Heart left ventricle (tissue), 16 donors: ENCODE results near the gene CENPV. TPM values are rescaled to one million over a fixed set of nuclear protein-coding genes. Genes with fewer than 3 reads are reported as not detected.
"Not testable (repeated sequence)": the region's sequence is repeated elsewhere in the genome, so short reads cannot be mapped to it uniquely, and the experiment has no call there.

Experiments
- ATAC-seq, 4 donors: fragments of 200-7000 bp; cut with Tn5 transposase; one replicate each; pipeline ENCODE4 v1.9.1; 2020 to 2022; ENCODE audit warnings: moderate library complexity in 4 of 4, mild to moderate bottlenecking in 3 of 4, moderate number of reproducible peaks in 1 of 4
- DNase-seq, 5 donors: peaks; one replicate each; pipeline ENCODE4 v3.0.0-alpha.2; 2020
- H3K27ac ChIP-seq, 12 donors: fragments of 200-600 bp; sonication (generic) in 4 of 12; one replicate each; pipeline versions ENCODE4 v1.5.0 to v1.8.0; 2016 to 2022; ENCODE audit warnings: mild to moderate bottlenecking in 2 of 12
- H3K27me3 ChIP-seq, 9 donors: fragments of 200-600 bp; sonication (generic) in 2 of 9; one replicate each; pipeline versions ENCODE4 v1.5.1 to v1.8.0; 2016 to 2022; ENCODE audit warnings: mild to moderate bottlenecking in 3 of 9
- H3K36me3 ChIP-seq, 9 donors: fragments of 200-600 bp; sonication (generic) in 2 of 9; one replicate each; pipeline versions ENCODE4 v1.5.0 to v1.8.0; 2018 to 2022; ENCODE audit warnings: mild to moderate bottlenecking in 2 of 9
- H3K4me1 ChIP-seq, 12 donors: fragments of 200-600 bp; sonication (generic) in 4 of 12; one replicate each; pipeline versions ENCODE4 v1.5.0 to v1.8.0; 2016 to 2022; ENCODE audit warnings: mild to moderate bottlenecking in 3 of 12
- H3K4me3 ChIP-seq, 12 donors: fragments of 200-600 bp; sonication (generic) in 4 of 12; one replicate each; pipeline versions ENCODE4 v1.5.0 to v1.8.0; 2017 to 2022; ENCODE audit warnings: mild to moderate bottlenecking in 9 of 12, moderate library complexity in 4 of 12
- H3K9me3 ChIP-seq, 12 donors: fragments of 200-600 bp; sonication (generic) in 4 of 12; one replicate each; pipeline versions ENCODE4 v1.5.0 to v1.8.0; 2016 to 2022; ENCODE audit warnings: mild to moderate bottlenecking in 1 of 12
- POLR2A ChIP-seq, 2 donors: fragments of 450-650 bp; IDR thresholded peaks; one replicate each; pipeline ENCODE4 v1.6.1; 2017; ENCODE audit warnings: antibody characterized with exemption in 2 of 2, mild to moderate bottlenecking in 2 of 2, moderate library complexity in 2 of 2
- WGBS, 4 donors: extraction: QIAGEN DNeasy Blood & Tissue Kit in 2 of 4; methylation state at CpG; one replicate each; pipeline versions ENCODE4 v1.1.5 to v1.1.7; 2013 to 2018; 5-methylcytosine and 5-hydroxymethylcytosine counted together
- intact Hi-C, 10 donors: fragments of 100-400 bp; cut with DNase I; formaldehyde crosslinking; loops; one replicate each; pipeline versions ENCODE4 v1.11.1 to v1.14.2; 2022
- polyA plus RNA-seq, 2 donors: library from polyadenylated mRNA; stranded (reverse); fragments of 200-250 nt; gene quantifications; one replicate each; pipeline ENCODE4 v1.2.3, GENCODE V29; 2013
- total RNA-seq, 9 donors: library from RNA; depleted of rRNA in 2 of 9; stranded (reverse); fragments of >200 nt in 2 of 9; fragmentation: NEBNext Ultra II Directional in 3 of 9; extraction: Animal tissue kit (Norgen Biotek cat#: 25700) in 3 of 9; gene quantifications; one replicate each; pipeline versions ENCODE4 v1.1.0 to v1.2.4, GENCODE V29; 2016 to 2023
- TF ChIP-seq, protein P1 (sequence below), 12 donors: fragments of 200-600 bp; sonication (generic) in 4 of 12; IDR thresholded peaks; one replicate each; pipeline versions ENCODE4 v1.5.0 to v1.8.0; 2018 to 2022; ENCODE audit warnings: antibody characterized with exemption in 12 of 12, mild to moderate bottlenecking in 5 of 12
- donor health status: ischemic (EF 13 %, LVEDD 7.1; RV severe dilation, severe dysfunction).
- donor health status: healthy with polysubstance abuse.
- donor health status: DM: no; HTN: yes; CAD: no.
- donor health status: DM: no; HTN: no; CAD: no.
- donor health status: ischemic (EF 25% LVEDD 6.9; RV normal size, moderate dysfunction).
- donor health status: ischemic (EF 25% LVEDD 5.7; RV mildly dilated, moderate dysfunction).
- donor health status: healthy.
- donor health status: DM: yes; HTN: yes; CAD: no.
- donor health status: ischemic (EF 35%, LVEDD 5.7; RV mildly dilated, moderate dysfunction).
- donor health status: nonischemic (EF 11% LVEDD 7.7; RV severe dilation, severe dysfunction).
- donor health status: DM: yes; HTN: yes; CAD: no.
- donor health status: PGD.
- donor health status: ischemic (EF 29% LVEDD 5.4; RV normal size, mild dysfunction).
- donor health status: nonischemic (EF 23%, LVEDD 6.1; RV moderate dilation, normal function).

Gene CENPV
- total and polyA plus RNA-seq, 11 donors: 9.1 to 18.7 (median 11.5) TPM

DNA sequence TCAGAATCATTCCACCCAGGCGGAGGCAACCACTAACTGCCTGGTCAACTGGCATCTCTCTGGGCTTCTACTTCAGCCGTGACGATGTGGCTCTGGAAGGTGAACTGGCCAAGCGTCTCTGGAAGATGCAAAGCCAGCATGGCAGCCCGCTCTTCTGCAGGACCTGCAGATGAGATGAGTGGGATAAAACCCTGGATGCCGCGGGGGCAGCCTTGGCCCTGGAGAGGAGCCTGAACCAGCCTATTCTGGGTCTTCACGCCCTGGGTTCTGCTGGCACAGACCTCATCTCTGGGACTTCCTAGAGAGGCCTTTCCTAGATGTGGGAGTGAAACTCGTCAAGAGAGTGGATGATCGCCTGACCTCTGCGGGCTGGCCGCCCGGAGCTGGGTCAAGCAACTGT is 38.2 kb upstream of the CENPV start:
- no peak for DNase-seq
- ATAC-seq: no peak
- 95 to 97% (median 96%) methylated on average over 13 of the region's 13 CpGs for WGBS, 4 donors
- Histone ChIP-seq H3K27ac (no peak overlapping the region), H3K4me1 (peaks cover 0 to 11% (median 5%) of the 10 kb centered on the region in 12 donors), H3K36me3 (no peaks in the 10 kb centered on the region), H3K9me3 (no peaks in the 10 kb centered on the region), H3K27me3 (no peaks in the 10 kb centered on the region), H3K4me3 (no peak overlapping the region)
- intact Hi-C loops: no loop called here
- TF ChIP-seq POLR2A (IDR thresholded peaks at IDR 0.05): no peak
- TF ChIP-seq, protein P1, sequence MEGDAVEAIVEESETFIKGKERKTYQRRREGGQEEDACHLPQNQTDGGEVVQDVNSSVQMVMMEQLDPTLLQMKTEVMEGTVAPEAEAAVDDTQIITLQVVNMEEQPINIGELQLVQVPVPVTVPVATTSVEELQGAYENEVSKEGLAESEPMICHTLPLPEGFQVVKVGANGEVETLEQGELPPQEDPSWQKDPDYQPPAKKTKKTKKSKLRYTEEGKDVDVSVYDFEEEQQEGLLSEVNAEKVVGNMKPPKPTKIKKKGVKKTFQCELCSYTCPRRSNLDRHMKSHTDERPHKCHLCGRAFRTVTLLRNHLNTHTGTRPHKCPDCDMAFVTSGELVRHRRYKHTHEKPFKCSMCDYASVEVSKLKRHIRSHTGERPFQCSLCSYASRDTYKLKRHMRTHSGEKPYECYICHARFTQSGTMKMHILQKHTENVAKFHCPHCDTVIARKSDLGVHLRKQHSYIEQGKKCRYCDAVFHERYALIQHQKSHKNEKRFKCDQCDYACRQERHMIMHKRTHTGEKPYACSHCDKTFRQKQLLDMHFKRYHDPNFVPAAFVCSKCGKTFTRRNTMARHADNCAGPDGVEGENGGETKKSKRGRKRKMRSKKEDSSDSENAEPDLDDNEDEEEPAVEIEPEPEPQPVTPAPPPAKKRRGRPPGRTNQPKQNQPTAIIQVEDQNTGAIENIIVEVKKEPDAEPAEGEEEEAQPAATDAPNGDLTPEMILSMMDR (IDR thresholded peaks at IDR 0.05): no peak

DNA sequence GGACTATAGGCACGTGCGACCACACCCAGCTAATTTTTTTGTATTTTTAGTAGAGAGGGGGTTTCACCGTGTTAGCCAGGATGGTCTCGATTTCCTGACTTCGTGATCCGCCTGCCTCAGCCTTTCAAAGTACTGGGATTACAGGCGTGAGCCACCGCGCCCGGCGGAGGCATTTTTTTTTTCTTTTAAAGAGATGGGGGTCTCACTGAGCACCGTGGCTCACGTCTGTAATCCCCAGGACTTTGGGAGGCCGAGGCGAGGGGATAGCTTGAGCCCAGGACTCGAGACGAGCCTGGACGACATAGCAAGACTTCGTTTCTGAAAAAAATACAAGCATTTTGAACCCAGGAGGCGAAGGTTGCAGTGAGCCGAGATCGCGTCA is 32.8 kb upstream of the CENPV start:
- H3K9me3 ChIP-seq, H3K27me3 ChIP-seq, DNase-seq: not testable (repeated sequence)
- peaks cover 0 to 25% (median 19%) of the 10 kb centered on the region in 9 donors for H3K36me3 ChIP-seq
- peak in 1 of 4 donors; percentile 8 for ATAC-seq
- H3K4me3 ChIP-seq: peak overlapping the region in 11 of 12 donors; percentile 31 to 61 (median 56)
- H3K4me1 ChIP-seq: peaks cover 10 to 40% (median 27%) of the 10 kb centered on the region in 12 donors
- 47 to 63% (median 48%) methylated on average over 23 of the region's 23 CpGs for WGBS, 4 donors
- intact Hi-C loops: loop anchor here in 5 of 10 donors (2.0 to 10.0 kb wide), 5 partner anchors 29 to 137 kb away; partner anchors contain the start of gene TRPV2 (in 1 of the 5)
- peak overlapping the region in 5 of 12 donors; percentile 33 to 64 (median 54) for H3K27ac ChIP-seq

GRCh38 chr17:16384557-16384956 is 31.3 kb upstream of the CENPV start:
- DNase-seq (no peak), ATAC-seq (no peak)
- TF ChIP-seq, protein P1 (IDR thresholded peaks at IDR 0.05): no peak
- no peak for TF ChIP-seq POLR2A (IDR thresholded peaks at IDR 0.05)
- 79 to 83% (median 80%) methylated on average over 5 of the region's 5 CpGs for WGBS, 4 donors
- intact Hi-C loops: loop anchor here in 5 of 10 donors (5.0 to 10.0 kb wide), 3 partner anchors 33 to 60 kb away; partner anchors contain the start of gene TRPV2 (in 2 of the 5)
- no peak overlapping the region for H3K27ac ChIP-seq
- H3K27me3 ChIP-seq: no peaks in the 10 kb centered on the region
- H3K4me3 ChIP-seq: no peak overlapping the region
- peaks cover 10 to 40% (median 28%) of the 10 kb centered on the region in 12 donors for H3K4me1 ChIP-seq
- H3K36me3 ChIP-seq: peaks cover 0 to 25% (median 19%) of the 10 kb centered on the region in 9 donors
- H3K9me3 ChIP-seq: no peaks in the 10 kb centered on the region

- Histone ChIP-seq H3K4me3 (peak overlapping the region in 1 of 12 donors; percentile 71), H3K9me3 (no peaks in the 10 kb centered on the region), H3K36me3 (peaks cover 0 to 25% (median 19%) of the 10 kb centered on the region in 9 donors), H3K4me1 (peaks cover 10 to 40% (median 28%) of the 10 kb centered on the region in 12 donors), H3K27me3 (no peaks in the 10 kb centered on the region), H3K27ac (no peak overlapping the region)
- ATAC-seq (no peak), DNase-seq (no peak)
- TF ChIP-seq POLR2A (IDR thresholded peaks at IDR 0.05): no peak
- TF ChIP-seq, protein P1 (IDR thresholded peaks at IDR 0.05): no peak
- intact Hi-C loops: loop anchor here in 5 of 10 donors (5.0 to 10.0 kb wide), 3 partner anchors 33 to 61 kb away; partner anchors contain the start of gene TRPV2 (in 2 of the 5)
- WGBS, 4 donors: 82 to 90% (median 89%) methylated on average over 5 of the region's 5 CpGs
These were observed 30.6 kb upstream of the CENPV start for GRCh38 chr17:16383772-16384287.
